ENCODE measurements around the gene CCDC71L. TPM values are rescaled to one million over a fixed set of nuclear protein-coding genes. Genes with fewer than 3 reads are reported as not detected.
"Not testable (repeated sequence)": the region's sequence is repeated elsewhere in the genome, so short reads cannot be mapped to it uniquely, and the experiment has no call there.

The CCDC71L gene
- total RNA-seq, 1 experiment from 2014 or later: 4.2 TPM

- no peaks in the 10 kb centered on the region for H3K36me3 Mint-ChIP-seq (ENCODE audit: insufficient read depth, unreplicated experiment)
- no peak for TF ChIP-seq CTCF (IDR thresholded peaks at IDR 0.05; ENCODE audit: insufficient read depth in 1 of 2, low read depth in 1 of 2, low read length in 1 of 2, severe bottlenecking in 1 of 2, unreplicated experiment in 1 of 2)
- H3K4me3 ChIP-seq (ENCODE audit: low read depth, low read length): no peak overlapping the region
- H3K4me1 Mint-ChIP-seq (ENCODE audit: low read depth, unreplicated experiment): no peaks in the 10 kb centered on the region
- ChIA-PET CTCF (no interaction called here), POLR2A (no interaction called here)
- H3K27me3 ChIP-seq (replicated peaks; ENCODE audit: control insufficient read depth, insufficient read depth, low read length): no peaks in the 10 kb centered on the region
- H3K27ac Mint-ChIP-seq (ENCODE audit: unreplicated experiment): no peak overlapping the region
- no peaks in the 10 kb centered on the region for H3K27me3 Mint-ChIP-seq (ENCODE audit: insufficient read depth, unreplicated experiment)
- no peaks in the 10 kb centered on the region for H3K36me3 ChIP-seq (ENCODE audit: control insufficient read depth, insufficient read depth, low read length)
- intact Hi-C loops (cut with micrococcal nuclease; ENCODE audit: unreplicated experiment): no loop called here
- H3K9me3 ChIP-seq: no peaks in the 10 kb centered on the region; the same call in 1 of the 2 replicates
- H3K4me1 ChIP-seq: no peaks in the 10 kb centered on the region
- DNase-seq: no peak
- no peaks in the 10 kb centered on the region for H3K9me3 Mint-ChIP-seq (ENCODE audit: unreplicated experiment)
- BruUV-seq (replicated peaks): no TSS peak
- H3K4me3 Mint-ChIP-seq (ENCODE audit: unreplicated experiment): no peak overlapping the region
Measured at GRCh38 chr7:106693677-106694353, 32.9 kb upstream of the CCDC71L start.

- Mint-ChIP-seq H3K4me3 (ENCODE audit: unreplicated experiment) (no peak overlapping the region), H3K4me1 (ENCODE audit: low read depth, unreplicated experiment) (no peaks in the 10 kb centered on the region), H3K27ac (ENCODE audit: unreplicated experiment) (no peak overlapping the region), H3K9me3 (ENCODE audit: unreplicated experiment) (peaks cover 10% of the 10 kb centered on the region), H3K27me3 (ENCODE audit: insufficient read depth, unreplicated experiment) (no peaks in the 10 kb centered on the region), H3K36me3 (ENCODE audit: insufficient read depth, unreplicated experiment) (no peaks in the 10 kb centered on the region)
- no TSS peak for BruUV-seq (replicated peaks)
- CTCF ChIA-PET: no interaction called here
- no peak overlapping the region for H3K4me3 ChIP-seq (ENCODE audit: low read depth, low read length)
- no peaks in the 10 kb centered on the region for H3K36me3 ChIP-seq (ENCODE audit: control insufficient read depth, insufficient read depth, low read length)
- no peaks in the 10 kb centered on the region for H3K4me1 ChIP-seq
- POLR2A ChIA-PET: no interaction called here
- DNase-seq: no peak
- intact Hi-C loops (cut with micrococcal nuclease; ENCODE audit: unreplicated experiment): no loop called here
- H3K9me3 ChIP-seq: no peaks in the 10 kb centered on the region
- TF ChIP-seq CTCF (IDR thresholded peaks at IDR 0.05; ENCODE audit: insufficient read depth in 1 of 2, low read depth in 1 of 2, low read length in 1 of 2, severe bottlenecking in 1 of 2, unreplicated experiment in 1 of 2): no peak
- no peaks in the 10 kb centered on the region for H3K27me3 ChIP-seq (replicated peaks; ENCODE audit: control insufficient read depth, insufficient read depth, low read length)
Measured at GRCh38 chr7:106692450-106693051, 31.6 kb upstream of the CCDC71L start.

GRCh38 chr7:106688161-106688560 lies 27.2 kb upstream of the CCDC71L start:
- H3K27me3 Mint-ChIP-seq (ENCODE audit: insufficient read depth, unreplicated experiment); H3K4me1 Mint-ChIP-seq (ENCODE audit: low read depth, unreplicated experiment); DNase-seq; H3K9me3 ChIP-seq; intact Hi-C loops (cut with micrococcal nuclease; ENCODE audit: unreplicated experiment); H3K4me1 ChIP-seq; BruUV-seq (replicated peaks); H3K4me3 Mint-ChIP-seq (ENCODE audit: unreplicated experiment); H3K27me3 ChIP-seq (replicated peaks; ENCODE audit: control insufficient read depth, insufficient read depth, low read length); POLR2A ChIA-PET; H3K4me3 ChIP-seq (ENCODE audit: low read depth, low read length); H3K27ac Mint-ChIP-seq (ENCODE audit: unreplicated experiment); CTCF ChIA-PET; H3K36me3 Mint-ChIP-seq (ENCODE audit: insufficient read depth, unreplicated experiment); H3K36me3 ChIP-seq (ENCODE audit: control insufficient read depth, insufficient read depth, low read length): not testable (repeated sequence)
- H3K9me3 Mint-ChIP-seq (ENCODE audit: unreplicated experiment): peaks cover 10% of the 10 kb centered on the region
